Aorta (tissue), 5 donors: ENCODE results near the gene FAM171A1. TPM values are rescaled to one million over a fixed set of nuclear protein-coding genes. Genes with fewer than 3 reads are reported as not detected.
A peak's percentile ranks its signal among the peaks of the same experiment; 100 is the strongest.

Source experiments
- ATAC-seq: fragments of 200-7000 bp; cut with Tn5 transposase; one replicate; pipeline ENCODE4 v1.9.1; 2022; ENCODE audit warnings: moderate library complexity; ENCODE audit not compliant: low FRiP score
- DNase-seq, 2 donors: peaks; one replicate each; pipeline ENCODE4 v3.0.0-alpha.2; 2020
- H3K27ac ChIP-seq, 2 donors: one replicate each; pipeline ENCODE4 v1.5.1; 2013; ENCODE audit warnings: low read length in 2 of 2, mild to moderate bottlenecking in 2 of 2, moderate library complexity in 2 of 2, control low read depth in 1 of 2, inconsistent platforms in 1 of 2, low read depth in 1 of 2
- H3K27me3 ChIP-seq, 2 donors: one replicate each; pipeline ENCODE4 v1.6.1; 2013; ENCODE audit warnings: control low read depth in 1 of 2, low read length in 1 of 2, mild to moderate bottlenecking in 1 of 2, moderate library complexity in 1 of 2; ENCODE audit not compliant: insufficient read depth in 2 of 2, control insufficient read depth in 1 of 2
- H3K36me3 ChIP-seq, 2 donors: one replicate each; pipeline ENCODE4 v1.6.1; 2013; ENCODE audit warnings: control low read depth in 1 of 2, low read length in 1 of 2, mild to moderate bottlenecking in 1 of 2; ENCODE audit not compliant: insufficient read depth in 2 of 2, control insufficient read depth in 1 of 2
- H3K4me1 ChIP-seq, 2 donors: one replicate each; pipeline ENCODE4 v1.6.1; 2013; ENCODE audit warnings: low read length in 2 of 2, control low read depth in 1 of 2, mild to moderate bottlenecking in 1 of 2, moderate library complexity in 1 of 2; ENCODE audit not compliant: insufficient read depth in 2 of 2, control insufficient read depth in 1 of 2
- H3K4me3 ChIP-seq, 2 donors: one replicate each; pipeline ENCODE4 v1.5.1; 2013; ENCODE audit warnings: low read length in 2 of 2, control low read depth in 1 of 2, mild to moderate bottlenecking in 1 of 2
- H3K9me3 ChIP-seq: one replicate; pipeline ENCODE4 v1.6.1; 2013; ENCODE audit warnings: mild to moderate bottlenecking, low read length; ENCODE audit not compliant: control insufficient read depth
- WGBS, 2 donors: extraction: QIAGEN DNeasy Blood & Tissue Kit; methylation state at CpG; one replicate each; pipeline ENCODE4 v1.1.7; 2013; 5-methylcytosine and 5-hydroxymethylcytosine counted together
- intact Hi-C, 2 donors: fragments of 100-400 bp; cut with DNase I; formaldehyde crosslinking; loops; one replicate each; pipeline versions ENCODE4 v1.14.2 to v1.15.0; 2022
- polyA plus RNA-seq, 2 donors: library from polyadenylated mRNA; stranded (reverse); fragments of 200-250 nt; gene quantifications; one replicate each; pipeline ENCODE4 v1.2.3, GENCODE V29; 2013
- total RNA-seq, 2 donors: library from RNA; stranded (reverse); fragmentation: NEBNext Ultra II Directional; extraction: Animal tissue kit (Norgen Biotek cat#: 25700); gene quantifications; one replicate each; pipeline ENCODE4 v1.2.1, GENCODE V29; 2021
- donor health status: healthy with polysubstance abuse.
- donor health status: Bipolar disorder and iron deficiency.
- donor health status: DM: no; HTN: no; CAD: no.
- donor health status: DM: no; HTN: no; CAD: no.
- donor health status: DM: yes; HTN: yes; CAD: no.

FAM171A1 gene
- total and polyA plus RNA-seq, 4 donors, result 2.8 to 21.4 (median 7.6) TPM

GRCh38 chr10:15172306-15172840 lies 198.7 kb downstream of the FAM171A1 start:
- H3K4me3 ChIP-seq, result no peak overlapping the region
- H3K27ac ChIP-seq, result no peak overlapping the region
- no peak for DNase-seq
- H3K36me3 ChIP-seq, result no peaks in the 10 kb centered on the region
- H3K27me3 ChIP-seq, result no peaks in the 10 kb centered on the region
- H3K4me1 ChIP-seq, result no peaks in the 10 kb centered on the region
- no peak for ATAC-seq
- 93 to 95% methylated on average over 7 of the region's 7 CpGs for WGBS, 2 donors
- intact Hi-C loops, result no loop called here
- no peaks in the 10 kb centered on the region for H3K9me3 ChIP-seq

- Histone ChIP-seq H3K27me3 (no peaks in the 10 kb centered on the region), H3K4me1 (peaks cover 0 to 3% of the 10 kb centered on the region in 2 donors), H3K27ac (peak overlapping the region in 1 of 2 donors; percentile 20), H3K36me3 (no peaks in the 10 kb centered on the region), H3K4me3 (no peak overlapping the region), H3K9me3 (no peaks in the 10 kb centered on the region)
- 66 to 67% methylated on average over 16 of the region's 16 CpGs for WGBS, 2 donors
- intact Hi-C loops, result no loop called here
- ATAC-seq, result no peak
- DNase-seq, result no peak
These were observed 201.3 kb downstream of the FAM171A1 start for GRCh38 chr10:15169555-15170401.

DNA sequence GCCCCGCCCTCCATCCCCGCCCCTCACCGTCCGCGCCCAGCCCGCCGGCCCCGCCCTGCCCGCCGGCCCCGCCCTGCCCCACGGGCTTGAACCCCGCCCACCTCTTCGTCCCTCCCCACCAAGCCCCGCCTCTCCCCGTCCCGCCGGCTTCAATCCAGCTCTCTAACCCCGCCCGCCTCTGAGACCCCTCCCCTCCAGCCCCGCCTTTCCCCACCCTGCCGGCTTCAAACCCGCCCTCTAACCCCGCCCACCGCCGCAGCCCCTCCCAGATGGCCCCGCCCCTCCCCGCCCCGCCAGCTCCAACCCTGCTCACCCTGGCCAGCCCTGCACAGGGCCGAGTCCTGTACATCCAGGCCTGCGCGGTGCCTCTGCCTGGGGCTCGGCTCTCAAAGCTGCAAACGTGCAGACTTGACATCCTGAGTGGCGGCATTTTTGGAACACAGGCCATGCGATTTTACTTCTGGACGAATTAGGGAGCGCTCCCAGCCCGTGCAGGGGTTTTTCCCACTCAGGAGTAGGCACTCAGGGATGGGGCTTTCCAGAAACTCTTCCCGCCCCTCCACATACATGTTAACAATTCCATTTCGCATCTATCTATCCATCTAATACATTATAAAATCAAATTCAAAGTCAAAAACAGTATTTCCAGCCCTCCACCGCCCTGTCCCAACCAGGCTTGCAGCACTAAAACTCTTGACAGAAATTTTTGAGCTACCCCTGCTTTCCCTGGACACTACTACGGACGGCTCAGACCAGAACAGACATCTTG lies 202.1 kb downstream of the FAM171A1 start:
- intact Hi-C loops, result loop anchor here in 1 of 2 donors (1.0 kb wide), 1 partner anchor 210 kb away; the partner anchor contains the start of gene MEIG1
- DNase-seq (peak; percentile 97 to 99), ATAC-seq (peak; percentile 97)
- Histone ChIP-seq H3K27me3 (no peaks in the 10 kb centered on the region), H3K36me3 (no peaks in the 10 kb centered on the region), H3K9me3 (no peaks in the 10 kb centered on the region), H3K4me1 (peaks cover 0 to 3% of the 10 kb centered on the region in 2 donors), H3K27ac (no peak overlapping the region), H3K4me3 (no peak overlapping the region)
- WGBS, 2 donors, result 14 to 26% methylated on average over 19 to 37 of the region's 44 CpGs

DNA sequence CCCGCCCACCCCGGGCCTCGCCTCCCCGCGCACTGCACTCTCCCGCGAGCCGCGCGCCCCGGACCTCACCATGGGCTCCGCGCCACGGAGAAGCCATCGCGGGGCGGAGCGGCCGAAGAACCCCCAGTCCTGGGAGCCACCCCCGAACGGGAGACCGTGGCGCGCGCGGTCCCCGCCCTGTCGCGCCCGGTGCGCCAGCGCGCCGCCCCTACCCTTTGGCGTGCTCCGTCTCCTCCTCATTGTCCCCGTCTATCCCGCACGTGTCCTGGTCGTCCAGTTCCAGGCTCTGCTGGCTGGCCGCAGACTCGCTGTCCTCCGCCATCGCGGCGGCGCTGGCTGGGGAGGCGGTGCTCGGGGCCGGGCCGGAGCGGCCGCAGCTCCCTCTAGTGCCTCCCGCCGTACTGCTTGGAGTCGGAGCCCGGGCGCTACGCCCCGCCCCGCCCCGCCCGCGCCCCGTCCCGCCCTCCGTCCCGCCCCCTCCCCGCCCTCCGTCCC lies 202.8 kb downstream of the FAM171A1 start, which contains the start of gene NMT2:
NMT2 (minus strand) TSS at position 403 of the 495 bp plus-strand sequence; CDS start at position 322, 81 bp downstream.
- H3K4me3 ChIP-seq, result peak within 1 kb of the TSS; percentile 74 to 96
- no peaks in the 10 kb centered on the region for H3K9me3 ChIP-seq
- intact Hi-C loops, result loop anchor here in 1 of 2 donors (1.0 kb wide), 1 partner anchor 209 kb away; the partner anchor contains the start of gene MEIG1
- no peaks in the 10 kb centered on the region for H3K27me3 ChIP-seq
- H3K4me1 ChIP-seq, result peaks cover 0 to 6% of the 10 kb centered on the region in 2 donors
- H3K27ac ChIP-seq, result peak within 1 kb of the TSS in 1 of 2 donors; percentile 55
- H3K36me3 ChIP-seq, result no peaks in the 10 kb centered on the region
- ATAC-seq (peak; percentile 93), DNase-seq (peak; percentile 92 to 94)
- 0 to 1% methylated on average over 28 to 66 of the region's 70 CpGs for WGBS, 2 donors

GRCh38 chr10:15167411-15168290 lies 203.4 kb downstream of the FAM171A1 start:
- WGBS, 2 donors, result 1% methylated on average over 41 to 54 of the region's 54 CpGs

DNA sequence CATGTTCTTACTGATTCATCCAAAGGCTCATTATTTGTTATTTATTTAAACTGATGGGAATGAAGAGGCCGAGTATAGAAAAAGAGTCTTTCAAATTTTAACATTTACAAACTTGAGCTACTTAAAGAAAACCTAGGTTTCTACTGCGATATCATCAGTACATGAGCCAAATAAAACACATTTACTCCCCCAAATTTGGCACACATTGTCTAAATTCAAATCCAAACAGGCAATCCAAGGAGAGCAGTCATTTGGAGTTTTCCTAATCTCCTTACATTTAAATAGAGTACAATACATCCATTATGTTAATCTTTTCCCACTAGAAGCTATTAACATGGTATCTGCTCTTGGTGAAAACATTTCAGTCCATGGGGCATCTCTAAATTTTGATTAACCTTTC lies 204.8 kb downstream of the FAM171A1 start:
- intact Hi-C loops, result no loop called here
- Histone ChIP-seq H3K36me3 (no peaks in the 10 kb centered on the region), H3K9me3 (no peaks in the 10 kb centered on the region), H3K27ac (no peak overlapping the region), H3K4me3 (no peak overlapping the region), H3K27me3 (no peaks in the 10 kb centered on the region), H3K4me1 (peaks cover 0 to 7% of the 10 kb centered on the region in 2 donors)
- 15 to 21% methylated on average over 2 of the region's 2 CpGs for WGBS, 2 donors
- DNase-seq (no peak), ATAC-seq (no peak)

More at GRCh38 chr10:15167411-15168290, 203.4 kb downstream of the FAM171A1 start:
- Histone ChIP-seq H3K27me3 (no peaks in the 10 kb centered on the region), H3K9me3 (no peaks in the 10 kb centered on the region), H3K27ac (no peak overlapping the region), H3K4me3 (peak overlapping the region; percentile 74 to 96), H3K36me3 (no peaks in the 10 kb centered on the region), H3K4me1 (peaks cover 0 to 7% of the 10 kb centered on the region in 2 donors)
- DNase-seq, result peak; percentile 67 to 82
- intact Hi-C loops, result loop anchor here in 1 of 2 donors (1.0 kb wide), 1 partner anchor 208 kb away; the partner anchor contains the start of gene MEIG1
- ATAC-seq, result peak; percentile 45

DNA sequence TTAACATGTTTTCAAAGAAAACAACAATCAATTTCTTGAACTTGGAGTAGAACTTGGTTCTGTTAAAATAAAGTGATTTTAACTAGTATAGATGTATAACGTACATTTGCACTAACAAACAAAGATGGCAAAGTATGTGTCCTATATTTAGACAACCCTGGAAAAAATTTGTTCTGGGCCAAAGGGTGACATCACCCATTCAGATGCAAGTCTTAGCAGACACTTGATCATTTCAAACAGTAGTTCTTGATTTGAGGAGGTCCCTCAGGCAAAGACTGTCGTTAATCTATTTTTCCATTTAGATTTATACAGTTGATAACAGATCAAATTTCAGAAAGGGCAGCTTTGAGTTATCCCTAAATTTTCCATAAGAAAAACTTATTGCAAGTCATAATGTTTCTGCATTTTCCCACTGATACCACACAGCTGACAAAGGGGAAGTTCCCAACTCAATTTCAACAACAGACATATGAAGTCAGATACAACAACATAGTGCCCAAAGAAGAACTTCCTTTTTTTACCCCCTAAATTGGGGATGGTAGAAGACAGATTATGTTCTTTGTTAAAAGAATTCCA lies 207.7 kb downstream of the FAM171A1 start:
- H3K27me3 ChIP-seq, result no peaks in the 10 kb centered on the region
- DNase-seq, result no peak
- WGBS, 2 donors, result 51 to 52% methylated on average over 2 of the region's 2 CpGs
- no peak for ATAC-seq
- no peaks in the 10 kb centered on the region for H3K36me3 ChIP-seq
- peaks cover 0 to 7% of the 10 kb centered on the region in 2 donors for H3K4me1 ChIP-seq
- no peak overlapping the region for H3K4me3 ChIP-seq
- no peak overlapping the region for H3K27ac ChIP-seq
- intact Hi-C loops, result no loop called here
- no peaks in the 10 kb centered on the region for H3K9me3 ChIP-seq
